Measurements from ENCODE around the gene ABCC2. TPM values are rescaled to one million over a fixed set of nuclear protein-coding genes. Genes with fewer than 3 reads are reported as not detected.

ABCC2 gene
- 0.21 and 0.96 TPM in 2 replicates for total RNA-seq

DNA sequence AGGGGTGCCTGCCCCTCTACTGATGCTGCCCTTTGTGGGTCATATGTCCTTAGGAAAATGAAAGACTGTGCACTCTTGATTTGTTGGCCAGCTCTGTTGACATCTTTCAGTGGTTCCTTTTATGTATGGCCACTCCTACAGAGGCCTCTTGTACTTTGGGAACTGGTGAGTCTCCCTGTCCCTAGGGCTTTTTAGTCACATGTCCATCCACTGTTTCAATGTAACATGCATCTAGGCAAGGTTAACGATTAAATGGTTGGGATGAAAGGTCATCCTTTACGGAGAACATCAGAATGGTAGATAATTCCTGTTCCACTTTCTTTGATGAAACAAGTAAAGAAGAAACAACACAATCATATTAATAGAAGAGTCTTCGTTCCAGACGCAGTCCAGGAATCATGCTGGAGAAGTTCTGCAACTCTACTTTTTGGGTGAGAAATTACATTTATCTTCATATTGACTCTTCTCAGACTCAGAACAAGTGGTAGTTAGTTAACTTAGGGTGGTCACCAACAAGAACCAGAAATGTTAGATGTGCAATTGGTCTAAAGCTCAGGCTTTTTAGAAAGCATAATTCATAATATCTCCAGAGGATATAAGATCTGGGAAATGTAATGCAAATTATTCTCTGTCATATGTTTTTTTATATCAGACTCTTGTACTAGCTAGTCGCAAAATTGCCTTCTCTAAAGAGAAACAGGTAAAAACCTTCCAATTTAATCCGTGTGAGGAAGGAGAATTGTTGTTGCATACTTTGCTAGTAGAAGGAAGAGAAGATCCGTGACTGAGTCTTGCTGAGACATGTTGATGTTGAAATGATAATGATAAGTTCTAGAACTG is at the start of gene ABCC2:
Gene ABCC2, plus strand, starts transcription at position 194 of the 840 bp plus-strand sequence. Its CDS starts 205 bp downstream, at position 399.

Other genes with a start within 250 kb of the ABCC2 start
- gene NKX2-3, start 249.7 kb upstream of the ABCC2 start, total RNA-seq: not detected in 2 replicates
- gene SLC25A28, start 162.2 kb upstream of the ABCC2 start, total RNA-seq: 12.4 and 13.5 TPM in 2 replicates
- gene ENTPD7, start 123.1 kb upstream of the ABCC2 start, total RNA-seq: 18.8 and 34.0 TPM in 2 replicates
- 25.3 and 40.7 TPM in 2 replicates for gene COX15, start 50.5 kb upstream of the ABCC2 start, total RNA-seq
- 14.7 TPM in 2 replicates for gene CUTC, start 50.4 kb upstream of the ABCC2 start, total RNA-seq
- gene DNMBP, start 227.3 kb downstream of the ABCC2 start, total RNA-seq: 5.8 and 6.6 TPM in 2 replicates